Neuronal stem cell (in vitro differentiated cells): ENCODE measurements around the gene ABRAXAS1.

Source experiments
- DNase-seq: peaks from one replicate; pipeline ENCODE4 v3.0.0-alpha.2; 2013; ENCODE audit warnings: low spot score
- H2AFZ ChIP-seq: one replicate; pipeline ENCODE4 v1.6.1; 2013; ENCODE audit warnings: mild to moderate bottlenecking, low read length, inconsistent platforms
- H2AK5ac ChIP-seq: 2 replicates; pipeline ENCODE4 v1.6.1; 2013; ENCODE audit warnings: low read depth, mild to moderate bottlenecking, inconsistent platforms, low read length, moderate library complexity, mixed read lengths
- H2BK120ac ChIP-seq: 2 replicates; pipeline ENCODE4 v1.6.1; 2013; ENCODE audit warnings: low read depth, mild to moderate bottlenecking, inconsistent platforms, low read length, moderate library complexity, mixed read lengths
- H2BK12ac ChIP-seq: one replicate; pipeline ENCODE4 v1.6.1; 2013; ENCODE audit warnings: low read length, inconsistent platforms
- H2BK15ac ChIP-seq: 2 replicates; pipeline ENCODE4 v1.6.1; 2013; ENCODE audit warnings: mild to moderate bottlenecking, low read length, inconsistent platforms, mixed read lengths
- H2BK5ac ChIP-seq: one replicate; pipeline ENCODE4 v1.6.1; 2013; ENCODE audit warnings: inconsistent platforms, mild to moderate bottlenecking, low read length, moderate library complexity
- H3K14ac ChIP-seq: one replicate; pipeline ENCODE4 v1.6.1; 2013; ENCODE audit warnings: low read length, inconsistent platforms
- H3K18ac ChIP-seq: 2 replicates; pipeline ENCODE4 v1.6.1; 2013; ENCODE audit warnings: low read length, inconsistent platforms
- H3K23ac ChIP-seq: 2 replicates; pipeline ENCODE4 v1.6.1; 2013; ENCODE audit warnings: low read depth, mild to moderate bottlenecking, mixed read lengths, low read length, inconsistent platforms; ENCODE audit not compliant: poor library complexity
- H3K27ac ChIP-seq: replicated peaks from 3 replicates; pipeline ENCODE4 v1.5.1; 2013; ENCODE audit warnings: low read length, inconsistent platforms
- H3K27me3 ChIP-seq, 3 experiments: 2 replicates each; pipeline ENCODE4 v1.6.1; 2013; ENCODE audit warnings: low read length in 3 of 3, mild to moderate bottlenecking in 2 of 3, inconsistent platforms in 1 of 3, low read depth in 1 of 3, mixed read lengths in 1 of 3, moderate library complexity in 1 of 3; ENCODE audit not compliant: control insufficient read depth in 3 of 3, insufficient read depth in 3 of 3
- H3K36me3 ChIP-seq, 2 donors: replicated peaks in 1 of 2; 2 replicates each; pipeline ENCODE4 v1.6.1; 2013; ENCODE audit warnings: low read length in 2 of 2; ENCODE audit not compliant: control insufficient read depth in 2 of 2, insufficient read depth in 2 of 2
- H3K4ac ChIP-seq: 2 replicates; pipeline ENCODE4 v1.6.1; 2013; ENCODE audit warnings: inconsistent platforms, mild to moderate bottlenecking, low read length, moderate library complexity
- H3K4me1 ChIP-seq, 2 donors: 1 replicate in 1 of 2; 2 replicates in 1 of 2; pipeline ENCODE4 v1.6.1; 2013; ENCODE audit warnings: low read length in 2 of 2, low read depth in 1 of 2; ENCODE audit not compliant: control insufficient read depth in 2 of 2, insufficient read depth in 1 of 2
- H3K4me2 ChIP-seq: one replicate; pipeline ENCODE4 v1.6.1; 2013; ENCODE audit warnings: mild to moderate bottlenecking, low read length, inconsistent platforms; ENCODE audit not compliant: insufficient read depth, poor library complexity, severe bottlenecking
- H3K4me3 ChIP-seq, 2 donors: 2 replicates each; pipeline ENCODE4 v1.5.1; 2013; ENCODE audit warnings: low read length in 2 of 2, mild to moderate bottlenecking in 2 of 2, inconsistent platforms in 1 of 2, moderate library complexity in 1 of 2
- H3K79me1 ChIP-seq: one replicate; pipeline ENCODE4 v1.6.1; 2013; ENCODE audit warnings: low read depth, mild to moderate bottlenecking, inconsistent platforms, low read length, moderate library complexity
- H3K9ac ChIP-seq: one replicate; pipeline ENCODE4 v1.6.1; 2013; ENCODE audit warnings: mild to moderate bottlenecking, low read depth, low read length, inconsistent platforms; ENCODE audit not compliant: poor library complexity
- H3K9me3 ChIP-seq, 2 donors: replicated peaks in 1 of 2; 2 replicates each; pipeline versions ENCODE3 to v1.6.1; 2013; ENCODE audit warnings: low read length in 2 of 2, mild to moderate bottlenecking in 2 of 2, inconsistent platforms in 1 of 2, low read depth in 1 of 2, mixed read lengths in 1 of 2, moderate library complexity in 1 of 2; ENCODE audit not compliant: control insufficient read depth in 2 of 2, insufficient read depth in 1 of 2
- H4K8ac ChIP-seq: one replicate; pipeline ENCODE4 v1.6.1; 2013; ENCODE audit warnings: low read depth, mild to moderate bottlenecking, inconsistent platforms, low read length, moderate library complexity
- H4K91ac ChIP-seq: one replicate; pipeline ENCODE4 v1.6.1; 2013; ENCODE audit warnings: low read length, low read depth, mild to moderate bottlenecking, inconsistent platforms; ENCODE audit not compliant: poor library complexity
- WGBS, 2 donors: extraction: QIAGEN DNeasy Blood & Tissue Kit; methylation state at CpG; one replicate each; pipeline ENCODE4 v1.1.7; 2013; ENCODE audit warnings: missing lambda C conversion rate in 2 of 2, mixed read lengths in 1 of 2; ENCODE audit not compliant: insufficient read length in 2 of 2, insufficient replicate concordance in 1 of 2; ENCODE audit errors: extremely low coverage in 2 of 2; 5-methylcytosine and 5-hydroxymethylcytosine counted together

ABRAXAS1 gene

DNA sequence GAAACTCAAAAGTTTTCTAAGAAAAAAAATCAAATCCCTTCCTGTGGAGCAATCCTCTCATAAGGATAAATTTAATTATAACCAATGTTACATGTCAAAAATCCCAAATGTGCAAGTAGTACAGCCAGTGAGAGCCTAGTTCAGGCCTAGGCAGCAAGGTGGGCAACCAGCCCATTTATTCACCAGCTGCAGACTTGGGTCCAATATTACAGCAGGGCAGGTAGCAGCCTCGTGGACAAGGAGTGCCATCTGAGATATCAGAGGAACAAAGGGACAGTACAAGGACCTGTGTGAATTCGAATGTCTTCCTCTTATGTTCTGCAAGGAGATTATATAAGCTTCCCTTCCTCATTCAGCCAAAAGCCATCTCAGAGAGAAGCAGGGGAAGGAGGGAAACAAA lies 35.9 kb downstream of the ABRAXAS1 start:
- Histone ChIP-seq H3K9me3 (no peaks in the 10 kb centered on the region), H3K4me2 (no peak overlapping the region), H3K4ac (no peak overlapping the region), H2AK5ac (no peak overlapping the region), H3K23ac (no peak overlapping the region), H3K14ac (no peak overlapping the region), H3K27ac (no peak overlapping the region), H3K9ac (no peak overlapping the region), H3K4me3 (no peak overlapping the region), H3K36me3 (peaks cover 0 to 46% of the 10 kb centered on the region in 2 donors), H3K18ac (no peak overlapping the region), H2AFZ (no peak overlapping the region), H4K91ac (no peak overlapping the region), H2BK15ac (no peak overlapping the region), H2BK5ac (no peak overlapping the region), H3K79me1 (no peaks in the 10 kb centered on the region), H3K27me3 (no peaks in the 10 kb centered on the region), H4K8ac (no peak overlapping the region), H2BK120ac (no peak overlapping the region), H2BK12ac (no peak overlapping the region), H3K4me1 (no peaks in the 10 kb centered on the region)
- whole genome bisulfite sequencing, 2 donors: no CpG with 5 or more reads among the region's 2 CpGs
- no peak for DNase-seq

DNA sequence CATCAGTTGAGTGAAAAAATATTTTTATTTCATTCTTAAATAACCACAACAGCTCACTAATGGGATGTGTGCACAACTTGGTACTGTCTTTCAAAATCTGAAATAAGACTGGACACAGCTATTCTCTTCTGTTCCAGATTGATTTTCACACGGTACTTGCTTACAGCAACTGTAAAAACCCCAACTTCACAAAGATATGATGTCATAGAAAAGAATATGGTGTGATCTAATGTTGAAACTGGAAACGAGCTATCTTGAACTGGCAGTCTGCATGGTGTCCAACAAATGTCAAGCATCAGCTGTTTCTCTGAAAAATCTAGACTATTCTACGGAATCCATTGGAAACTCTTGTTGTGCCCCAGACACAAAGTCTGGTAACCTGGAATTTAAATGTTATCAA lies 44.0 kb downstream of the ABRAXAS1 start:
- Histone ChIP-seq H3K23ac (no peak overlapping the region), H3K4ac (no peak overlapping the region), H3K27me3 (no peaks in the 10 kb centered on the region), H3K18ac (no peak overlapping the region), H3K4me3 (no peak overlapping the region), H3K9me3 (no peaks in the 10 kb centered on the region), H2BK15ac (no peak overlapping the region), H3K14ac (no peak overlapping the region), H3K27ac (no peak overlapping the region), H2BK120ac (no peak overlapping the region), H4K8ac (no peak overlapping the region), H2BK12ac (no peak overlapping the region), H2AK5ac (no peak overlapping the region), H3K36me3 (peaks cover 3 to 60% of the 10 kb centered on the region in 2 donors), H3K9ac (no peak overlapping the region), H3K79me1 (no peaks in the 10 kb centered on the region), H3K4me2 (no peak overlapping the region), H2AFZ (no peak overlapping the region), H2BK5ac (no peak overlapping the region), H3K4me1 (no peaks in the 10 kb centered on the region), H4K91ac (no peak overlapping the region)
- no peak for DNase-seq
- WGBS, 2 donors: no CpG with 5 or more reads among the region's 3 CpGs

DNA sequence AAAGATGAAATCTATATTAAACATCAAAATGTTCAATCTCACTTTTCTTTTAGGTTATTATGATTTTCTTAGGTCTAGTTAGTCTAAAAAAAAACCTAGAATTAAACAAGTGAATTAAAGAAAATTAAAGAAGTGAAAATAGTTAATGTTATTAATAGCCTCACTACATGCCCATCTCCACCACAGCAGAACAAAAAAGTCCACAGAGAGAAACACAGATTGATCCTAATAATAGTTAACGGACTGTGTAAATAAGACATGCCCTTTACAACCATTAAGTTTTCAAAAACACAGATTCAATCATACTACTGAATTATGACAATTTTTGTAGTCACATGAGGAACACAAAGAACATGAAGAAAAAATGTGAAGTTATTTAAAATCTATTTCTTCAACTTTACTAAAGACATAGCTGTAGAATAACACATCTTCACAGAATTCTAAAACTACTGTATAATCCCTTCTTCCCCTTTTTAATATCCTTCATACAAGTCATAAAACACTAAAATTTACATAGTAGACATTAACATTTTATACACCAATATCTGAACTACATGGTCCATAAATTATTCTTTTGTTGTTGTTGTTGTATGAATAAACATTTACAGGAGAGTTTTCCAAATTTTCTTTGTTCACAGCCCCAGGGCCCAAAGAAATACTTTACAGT lies 44.6 kb downstream of the ABRAXAS1 start:
- no peak overlapping the region for H2BK5ac ChIP-seq

DNA sequence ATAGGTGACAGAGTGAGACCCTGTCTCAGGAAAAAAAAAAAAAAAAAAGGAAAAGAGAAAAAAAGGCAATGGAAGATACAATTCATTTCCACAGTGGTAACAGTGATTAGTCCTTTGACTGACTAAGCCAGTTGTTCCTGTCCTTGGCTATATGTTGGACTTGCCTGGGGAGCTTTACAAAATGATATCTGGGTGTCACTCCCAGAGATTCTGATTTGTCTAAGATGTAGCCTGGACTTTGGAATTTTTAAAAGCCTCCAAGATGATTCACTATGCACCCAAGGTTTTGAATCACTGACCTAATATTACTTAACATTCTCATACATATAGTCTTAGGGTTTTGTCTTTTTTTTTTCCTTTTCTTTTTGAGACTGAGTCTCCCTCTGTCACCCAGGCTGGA lies 46.2 kb downstream of the ABRAXAS1 start:
- H2AFZ ChIP-seq: no peak overlapping the region
- H3K4me2 ChIP-seq: no peak overlapping the region
- no peak overlapping the region for H3K18ac ChIP-seq
- no peaks in the 10 kb centered on the region for H3K79me1 ChIP-seq
- no peak overlapping the region for H2BK12ac ChIP-seq
- no peaks in the 10 kb centered on the region for H3K4me1 ChIP-seq
- H4K8ac ChIP-seq: no peak overlapping the region
- no peaks in the 10 kb centered on the region for H3K9me3 ChIP-seq
- no peak for DNase-seq
- peaks cover 3 to 43% of the 10 kb centered on the region in 2 donors for H3K36me3 ChIP-seq
- no peak overlapping the region for H2BK15ac ChIP-seq
- no peak overlapping the region for H4K91ac ChIP-seq
- no peak overlapping the region for H3K4me3 ChIP-seq
- H3K27ac ChIP-seq: no peak overlapping the region
- no peak overlapping the region for H3K14ac ChIP-seq
- H3K23ac ChIP-seq: no peak overlapping the region
- H2AK5ac ChIP-seq: no peak overlapping the region
- H3K27me3 ChIP-seq: no peaks in the 10 kb centered on the region
- no peak overlapping the region for H2BK5ac ChIP-seq
- no peak overlapping the region for H2BK120ac ChIP-seq
- H3K4ac ChIP-seq: no peak overlapping the region
- no peak overlapping the region for H3K9ac ChIP-seq

More for the DNA sequence above, 44.6 kb downstream of the ABRAXAS1 start:
- H2BK12ac ChIP-seq: no peak overlapping the region
- DNase-seq: no peak
- no peak overlapping the region for H2AFZ ChIP-seq
- H4K91ac ChIP-seq: no peak overlapping the region
- no peak overlapping the region for H2BK15ac ChIP-seq
- no peak overlapping the region for H2BK120ac ChIP-seq
- no peaks in the 10 kb centered on the region for H3K27me3 ChIP-seq
- H3K4me2 ChIP-seq: no peak overlapping the region
- no peaks in the 10 kb centered on the region for H3K9me3 ChIP-seq
- H3K79me1 ChIP-seq: no peaks in the 10 kb centered on the region
- no peak overlapping the region for H3K18ac ChIP-seq
- no CpG with 5 or more reads among the region's 1 CpG for WGBS, 2 donors
- no peaks in the 10 kb centered on the region for H3K4me1 ChIP-seq
- H3K4ac ChIP-seq: no peak overlapping the region
- H3K27ac ChIP-seq: no peak overlapping the region
- no peak overlapping the region for H3K4me3 ChIP-seq
- H3K23ac ChIP-seq: no peak overlapping the region
- no peak overlapping the region for H3K14ac ChIP-seq
- no peak overlapping the region for H3K9ac ChIP-seq
- no peak overlapping the region for H2AK5ac ChIP-seq
- no peak overlapping the region for H4K8ac ChIP-seq
- peaks cover 3 to 55% of the 10 kb centered on the region in 2 donors for H3K36me3 ChIP-seq
